Smooth muscle cell of bladder (primary cell): ENCODE results near the gene EEF2KMT. TPM values are rescaled to one million over a fixed set of nuclear protein-coding genes. Genes with fewer than 3 reads are reported as not detected.

Source experiments
- total RNA-seq: library from RNA; depleted of rRNA; stranded (reverse); fragments of >200 nt; gene quantifications from 2 replicates; pipeline ENCODE4 v1.2.3, GENCODE V29; 2014

Gene EEF2KMT, protein sequence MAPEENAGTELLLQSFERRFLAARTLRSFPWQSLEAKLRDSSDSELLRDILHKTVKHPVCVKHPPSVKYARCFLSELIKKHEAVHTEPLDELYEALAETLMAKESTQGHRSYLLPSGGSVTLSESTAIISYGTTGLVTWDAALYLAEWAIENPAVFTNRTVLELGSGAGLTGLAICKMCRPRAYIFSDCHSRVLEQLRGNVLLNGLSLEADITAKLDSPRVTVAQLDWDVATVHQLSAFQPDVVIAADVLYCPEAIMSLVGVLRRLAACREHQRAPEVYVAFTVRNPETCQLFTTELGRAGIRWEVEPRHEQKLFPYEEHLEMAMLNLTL
- 6.3 and 7.9 TPM in 2 replicates for total RNA-seq

DNA sequence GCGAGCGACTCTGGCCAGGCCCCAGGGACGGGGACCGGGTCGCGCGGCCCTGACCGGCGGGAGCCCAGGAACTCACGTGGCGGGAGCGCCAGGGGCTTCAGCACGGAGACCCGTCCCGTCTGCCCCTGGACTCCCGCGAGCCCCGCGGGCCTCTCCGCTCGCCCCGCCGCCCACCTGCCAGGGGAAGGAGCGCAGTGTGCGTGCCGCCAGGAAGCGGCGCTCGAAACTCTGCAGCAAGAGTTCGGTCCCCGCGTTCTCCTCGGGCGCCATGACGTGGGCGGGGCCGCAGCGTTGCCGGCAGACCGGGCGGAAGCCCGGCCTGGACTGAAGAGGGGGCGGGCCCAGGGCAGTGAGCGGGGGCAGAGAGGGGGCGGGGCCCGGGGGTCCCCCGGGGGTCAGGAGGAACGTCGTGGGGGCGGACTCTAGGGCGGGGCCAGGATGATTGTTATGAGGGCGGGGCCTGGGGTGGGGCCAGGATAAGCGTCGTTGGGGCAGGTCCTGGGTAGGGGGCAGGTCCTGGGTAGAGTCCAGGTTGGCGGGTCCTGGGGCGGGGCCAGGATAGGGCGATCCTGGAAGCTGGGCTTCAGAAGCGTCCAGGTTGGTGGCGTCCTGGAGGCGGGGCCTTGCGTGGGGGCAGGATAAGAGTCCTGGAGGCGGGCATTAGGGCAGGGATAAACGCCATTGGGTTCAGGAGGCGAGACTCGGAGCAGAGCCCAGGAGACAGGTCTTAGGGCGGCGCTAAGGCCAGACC, at the start of gene EEF2KMT:
Gene EEF2KMT, minus strand, starts transcription at position 326 of the 751 bp plus-strand sequence. Its CDS starts 56 bp downstream, at position 270.

GRCh38 chr16:5071681-5072333, 25.8 kb downstream of the EEF2KMT start, which contains the start of gene ALG1:
TSS of gene ALG1 (plus strand) at chr16:5071843. CDS start at chr16:5071850, 7 bp downstream.

DNA sequence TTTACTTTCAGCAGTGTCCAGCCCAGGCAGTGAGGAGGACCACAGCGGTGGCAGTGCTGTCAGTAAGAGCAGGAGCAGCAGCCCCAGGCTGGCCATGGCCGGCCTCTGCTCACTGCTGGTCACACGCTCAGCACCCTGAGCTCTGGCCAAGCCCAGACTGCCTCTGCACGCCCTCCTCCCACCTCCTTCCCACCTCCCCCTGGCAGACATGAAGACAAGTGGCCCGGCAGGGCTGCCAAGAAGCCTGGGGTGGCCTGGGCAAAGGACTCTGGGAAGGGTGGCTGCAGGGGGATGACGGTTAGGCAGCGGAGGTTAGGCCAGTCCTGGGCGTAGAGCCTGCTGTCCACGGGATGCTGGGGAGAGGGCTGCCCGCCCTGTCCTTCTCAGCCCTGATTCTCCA, 31.8 kb downstream of the EEF2KMT start, which contains the start of gene C16orf89:
Gene C16orf89, minus strand, starts transcription at position 144 of the 400 bp plus-strand sequence. Its CDS starts 48 bp downstream, at position 96.

Other genes starting within 250 kb of the EEF2KMT start
- 5.4 and 8.9 TPM in 2 replicates for gene PPL, start 160.6 kb downstream of the EEF2KMT start, total RNA-seq
- 0.09 and 0.28 TPM in 2 replicates for gene SEC14L5, start 139.5 kb downstream of the EEF2KMT start, total RNA-seq
- 14.1 and 22.0 TPM in 2 replicates for gene NAGPA, start 63.9 kb downstream of the EEF2KMT start, total RNA-seq
- gene C16orf89, start 31.8 kb downstream of the EEF2KMT start, total RNA-seq = 2.4 and 3.3 TPM in 2 replicates
- 36.8 and 48.5 TPM in 2 replicates for gene ALG1, start 26.0 kb downstream of the EEF2KMT start, total RNA-seq